GM21786 (cell line): ENCODE measurements around the gene ENDOU.
A peak's percentile ranks its signal among the peaks of the same experiment; 100 is the strongest.

Source experiments
- ATAC-seq: cut with Tn5 transposase; IDR thresholded peaks from one replicate; pipeline ENCODE4 v1.9.1; 2021; ENCODE audit not compliant: unreplicated experiment

The ENDOU gene, protein sequence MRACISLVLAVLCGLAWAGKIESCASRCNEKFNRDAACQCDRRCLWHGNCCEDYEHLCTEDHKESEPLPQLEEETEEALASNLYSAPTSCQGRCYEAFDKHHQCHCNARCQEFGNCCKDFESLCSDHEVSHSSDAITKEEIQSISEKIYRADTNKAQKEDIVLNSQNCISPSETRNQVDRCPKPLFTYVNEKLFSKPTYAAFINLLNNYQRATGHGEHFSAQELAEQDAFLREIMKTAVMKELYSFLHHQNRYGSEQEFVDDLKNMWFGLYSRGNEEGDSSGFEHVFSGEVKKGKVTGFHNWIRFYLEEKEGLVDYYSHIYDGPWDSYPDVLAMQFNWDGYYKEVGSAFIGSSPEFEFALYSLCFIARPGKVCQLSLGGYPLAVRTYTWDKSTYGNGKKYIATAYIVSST

DNA sequence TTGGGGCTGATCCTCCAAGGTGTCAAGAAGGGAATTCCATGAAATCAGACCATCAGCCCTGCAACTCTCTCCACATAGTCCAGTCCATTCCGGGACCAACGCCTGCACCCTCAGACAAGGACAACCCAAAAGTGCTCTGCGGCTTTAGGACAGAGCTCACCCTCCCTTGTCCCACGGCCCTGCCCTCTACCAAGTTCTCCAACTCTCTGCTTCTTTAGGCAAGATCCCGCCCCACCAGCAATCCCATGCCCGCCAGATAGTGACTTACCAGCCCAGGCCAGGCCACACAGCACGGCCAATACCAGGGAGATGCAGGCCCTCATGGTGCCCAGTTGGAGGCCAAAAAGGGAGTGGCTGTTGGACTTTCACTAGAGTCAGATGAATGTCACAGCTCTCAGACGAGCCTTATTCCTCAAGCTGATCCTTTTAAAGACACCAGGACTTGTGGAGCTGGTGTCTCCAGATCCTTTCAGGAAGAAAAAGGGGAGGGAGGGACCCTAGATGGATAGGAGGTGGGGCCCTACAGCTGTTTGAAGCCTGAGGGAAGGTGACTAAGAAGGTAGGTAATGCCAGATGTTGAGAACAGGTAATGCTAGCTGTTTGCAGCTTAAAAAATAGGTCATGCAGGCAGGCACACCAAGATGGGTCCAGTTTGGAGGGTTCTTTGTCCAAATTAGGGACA is at the start of gene ENDOU:
Gene ENDOU (minus strand): TSS at position 400 of the 682 bp plus-strand sequence. CDS start 77 bp downstream, at position 323.
- no peak for ATAC-seq

GRCh38 chr12:47774663-47775062 is 49.4 kb upstream of the ENDOU start:
- no peak for ATAC-seq

DNA sequence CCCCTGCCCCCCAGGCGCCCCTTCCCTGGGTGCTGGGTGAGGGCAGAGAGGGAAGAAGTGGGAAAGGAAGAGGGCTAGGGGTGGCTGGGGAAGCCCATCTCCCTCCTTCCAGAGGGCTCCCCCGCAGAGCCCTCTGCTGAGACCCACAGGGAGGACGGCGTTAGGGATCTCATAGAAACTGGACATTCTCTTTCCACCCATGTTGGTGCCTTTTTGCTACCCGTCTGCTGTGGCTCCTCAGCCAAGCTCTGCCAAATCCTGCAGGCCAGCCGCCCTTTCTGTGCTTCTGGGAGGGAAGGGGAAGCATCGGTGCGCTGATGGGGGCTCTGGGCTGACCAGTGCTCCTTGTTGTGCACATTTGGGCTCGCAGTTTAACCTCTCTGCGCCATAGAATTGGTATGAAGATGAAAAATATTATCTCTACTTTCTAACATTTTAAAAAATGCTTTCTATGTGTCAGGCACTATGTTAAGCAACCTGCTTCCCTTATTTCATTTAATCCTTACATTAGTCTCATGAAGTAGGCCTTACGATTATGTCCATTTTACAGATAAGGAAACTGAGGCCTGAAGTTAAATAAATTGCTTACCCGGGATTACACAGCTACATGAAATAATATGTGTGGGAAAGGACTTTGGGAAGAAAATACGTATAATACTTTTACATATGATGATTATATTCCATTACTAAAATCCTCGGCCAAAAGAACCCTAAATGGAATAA is 48.7 kb upstream of the ENDOU start:
- no peak for ATAC-seq

DNA sequence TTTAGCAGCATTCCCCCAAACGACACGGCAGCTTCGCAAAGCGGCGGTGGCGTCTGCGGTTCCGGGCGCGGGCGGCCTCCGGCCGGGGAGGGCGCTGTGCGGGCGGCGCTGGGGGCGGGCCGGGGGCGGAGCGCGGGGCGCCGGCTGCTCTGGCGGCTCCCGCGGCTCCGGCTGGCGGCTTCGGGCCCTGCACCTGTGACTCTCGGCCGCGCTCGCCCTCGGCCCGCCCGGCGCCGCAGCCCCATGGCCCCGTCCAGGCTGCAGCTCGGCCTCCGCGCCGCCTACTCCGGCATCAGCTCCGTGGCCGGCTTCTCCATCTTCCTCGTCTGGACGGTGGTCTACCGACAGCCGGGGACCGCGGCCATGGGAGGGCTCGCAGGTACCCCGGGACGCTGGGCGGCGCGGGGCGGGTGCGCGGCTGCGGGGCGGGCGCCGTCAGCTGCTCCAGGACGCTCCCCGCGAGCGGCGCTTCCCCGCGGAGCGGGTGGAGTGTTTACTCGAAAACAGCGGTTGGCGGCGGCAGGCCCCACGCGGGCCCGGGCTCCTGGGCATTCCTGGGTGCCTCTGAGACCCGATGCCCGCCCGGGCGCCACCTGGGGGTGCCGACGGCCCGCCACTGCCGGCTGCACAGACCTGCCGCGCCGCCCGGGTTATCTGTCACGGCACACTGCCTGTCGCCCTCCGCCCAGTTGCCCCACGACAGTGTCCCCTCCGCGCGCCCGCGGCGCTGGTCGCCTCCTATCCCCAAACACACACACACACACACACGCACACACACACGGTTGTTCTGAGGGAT is 48.0 kb upstream of the ENDOU start, which contains the start of gene SLC48A1:
Gene SLC48A1 (plus strand): TSS at position 177 of the 796 bp plus-strand sequence. CDS start 67 bp downstream, at position 244.
- peak; percentile 78 for ATAC-seq

DNA sequence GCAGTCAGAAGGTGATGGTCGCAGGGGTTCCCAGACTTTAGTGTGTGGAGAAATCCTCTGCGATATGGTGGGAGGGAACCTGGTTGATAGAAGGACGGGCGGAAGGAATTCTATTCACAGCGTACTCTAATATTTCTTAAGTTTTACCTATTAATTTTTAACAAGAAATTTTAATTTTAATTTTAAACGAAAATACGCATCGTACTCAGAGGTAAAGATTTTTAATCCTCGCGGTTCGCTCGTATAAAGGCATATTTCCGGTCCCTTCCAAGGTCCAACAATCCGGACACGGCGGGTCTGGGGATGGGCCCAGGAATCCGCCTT is 47.4 kb upstream of the ENDOU start:
- no peak for ATAC-seq

GRCh38 chr12:47772094-47772660 is 46.9 kb upstream of the ENDOU start:
- ATAC-seq: no peak

GRCh38 chr12:47771304-47771703 is 46.0 kb upstream of the ENDOU start:
- ATAC-seq: no peak

DNA sequence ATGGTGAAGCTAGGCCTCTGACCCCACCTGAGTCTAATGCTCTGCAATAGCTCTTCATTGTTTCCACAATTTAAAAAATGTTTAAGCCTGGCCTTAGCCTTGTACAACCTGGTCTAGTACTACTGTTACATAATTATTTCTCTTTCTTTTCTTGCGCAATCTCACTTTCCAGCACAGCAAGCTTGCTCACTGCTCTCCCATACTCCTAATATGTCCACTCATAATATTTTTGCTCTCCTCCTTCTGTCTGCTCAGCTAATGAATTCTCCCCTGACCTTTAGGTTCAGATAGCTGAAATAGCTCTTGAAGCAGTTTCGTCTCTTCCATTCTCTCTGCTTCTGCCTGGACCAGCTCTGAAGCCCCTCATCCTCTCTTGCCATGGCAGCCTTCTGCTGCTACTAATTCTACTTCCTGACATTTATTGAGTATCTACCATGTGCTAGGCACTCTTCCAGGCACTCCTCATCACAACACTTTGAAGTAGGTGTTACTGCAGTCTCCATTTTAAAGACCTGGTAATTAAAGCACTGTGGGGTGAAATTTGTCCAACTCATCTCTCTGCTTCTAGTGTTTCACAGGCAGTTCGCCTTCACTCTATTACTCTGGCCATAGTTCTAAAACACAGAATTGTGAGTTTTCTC is 44.9 kb upstream of the ENDOU start:
- ATAC-seq: no peak

DNA sequence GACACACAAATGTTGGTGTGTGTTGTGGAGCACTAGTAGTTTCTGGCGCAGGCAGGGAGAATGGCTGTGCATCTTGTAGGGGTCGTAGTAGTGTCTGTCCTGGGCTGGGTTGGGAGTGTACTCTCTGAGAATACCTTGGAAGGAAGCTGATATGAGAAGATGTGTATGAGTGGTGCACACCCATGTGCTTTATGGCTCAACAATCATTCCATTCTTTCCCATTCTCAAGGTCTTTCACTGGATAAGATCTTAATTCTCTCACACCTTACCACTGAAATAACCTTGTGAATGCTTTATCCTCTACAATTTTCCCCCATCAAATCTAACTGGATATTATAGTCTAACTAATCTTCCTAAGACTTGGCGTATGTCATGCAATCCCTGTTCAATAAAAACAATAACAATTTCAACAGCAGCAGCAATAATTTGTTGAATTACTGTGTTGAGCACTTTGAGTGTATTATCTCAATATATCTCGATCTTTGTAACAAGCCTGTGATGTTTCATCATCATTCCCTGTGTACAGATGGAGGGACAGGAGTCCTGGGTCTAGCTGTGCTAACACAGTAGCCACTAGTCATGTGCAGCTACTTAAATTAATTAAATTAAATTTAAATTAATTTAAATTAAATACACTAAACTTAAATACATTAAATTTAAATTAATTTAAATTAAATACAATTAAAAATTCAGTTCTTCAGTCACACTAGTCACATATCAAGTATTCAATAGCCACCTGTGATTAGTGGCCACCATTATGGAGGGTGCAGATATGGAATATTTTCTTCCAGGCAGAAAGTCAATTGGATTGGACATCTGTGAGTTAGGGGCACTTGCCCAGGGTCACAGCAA is 44.2 kb upstream of the ENDOU start:
- ATAC-seq: no peak

DNA sequence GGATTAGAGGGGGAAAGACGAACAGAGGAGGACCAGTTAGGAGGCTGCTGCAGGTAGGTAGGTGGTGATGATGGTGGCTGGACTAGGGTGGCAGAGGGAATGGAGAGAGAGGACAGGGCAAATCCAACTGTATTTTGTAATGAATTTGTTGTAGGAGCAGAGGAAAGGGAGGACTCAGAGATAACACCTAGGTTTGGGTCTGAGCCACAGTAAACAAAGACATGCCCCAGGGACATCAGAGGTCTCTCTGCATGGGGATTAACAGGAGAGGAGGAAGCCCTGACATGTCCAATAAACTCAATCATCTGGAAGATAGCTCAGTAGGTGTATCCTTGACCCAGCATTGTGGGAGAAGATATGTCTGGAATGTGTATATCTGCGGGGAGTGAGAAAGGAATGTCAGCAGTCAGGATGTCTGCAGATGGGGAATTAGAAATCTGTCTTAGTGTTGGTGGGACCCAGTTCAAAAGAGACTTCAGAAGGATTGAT is 43.1 kb upstream of the ENDOU start:
- no peak for ATAC-seq

DNA sequence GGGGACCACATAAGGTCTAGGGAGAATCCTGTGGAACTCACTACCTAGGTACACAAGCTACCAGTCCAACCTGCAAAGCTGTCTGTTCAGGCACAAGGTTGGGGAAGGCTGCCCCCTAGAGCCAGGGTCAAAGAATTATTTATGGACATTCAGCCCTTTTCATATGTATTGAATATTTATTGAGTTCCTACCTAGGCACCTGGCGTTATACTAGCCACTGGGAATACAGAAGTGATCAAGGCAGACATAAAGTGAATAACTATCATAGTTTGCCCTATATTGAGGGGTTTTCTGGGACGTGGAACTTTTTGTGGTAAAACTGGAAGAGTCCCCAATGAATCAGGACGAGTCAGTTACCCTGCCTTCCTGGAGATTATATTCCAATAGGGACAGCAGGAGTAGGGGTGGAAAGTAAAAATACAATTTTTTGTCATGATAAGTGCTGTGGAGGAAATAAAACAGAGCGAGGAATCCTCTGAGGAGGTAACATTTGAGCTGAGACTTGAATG is 42.0 kb upstream of the ENDOU start:
- no peak for ATAC-seq

- ATAC-seq: no peak
These were observed 41.4 kb upstream of the ENDOU start for GRCh38 chr12:47766502-47767215.

GRCh38 chr12:47763481-47764346 is 38.4 kb upstream of the ENDOU start:
- ATAC-seq: no peak

DNA sequence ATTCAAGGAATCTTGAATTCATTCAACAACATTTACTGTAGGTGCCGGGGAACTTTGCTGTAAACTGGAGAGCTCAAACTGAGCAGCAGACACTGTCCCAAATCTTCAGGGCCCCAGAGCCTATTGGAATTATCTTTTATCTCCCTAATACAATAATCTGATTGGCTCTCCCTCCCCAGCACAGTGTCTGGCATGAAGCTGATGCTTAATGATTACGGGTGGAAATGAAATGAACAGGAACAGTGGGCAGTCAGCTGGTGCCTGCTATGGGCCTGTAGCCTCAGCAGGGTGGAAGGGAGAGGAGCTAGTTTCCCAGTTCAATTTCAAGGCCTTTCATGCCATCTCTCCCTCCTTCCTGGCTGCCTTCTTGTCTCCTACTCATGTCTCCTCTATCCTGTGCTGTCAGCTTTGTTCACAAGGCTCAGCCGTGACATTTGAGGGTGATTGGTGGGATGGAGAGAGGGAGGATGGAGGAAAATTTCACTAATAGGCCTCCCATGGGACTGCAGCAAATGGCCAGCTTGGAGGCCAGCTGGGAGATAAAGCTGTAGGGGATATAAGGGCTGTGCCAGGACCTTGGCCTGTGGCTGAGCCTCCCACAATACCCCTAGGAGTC is 37.7 kb upstream of the ENDOU start:
- ATAC-seq: no peak

GRCh38 chr12:47758834-47759690 is 33.8 kb upstream of the ENDOU start, which contains the start of gene RAPGEF3:
Gene RAPGEF3 (minus strand): TSS chr12:47758880. CDS start chr12:47758556, 324 bp downstream.
- peak; percentile 48 for ATAC-seq

- ATAC-seq: no peak
These were observed 33.2 kb upstream of the ENDOU start for GRCh38 chr12:47758584-47758833.
